Stimulated activated CD4-positive, alpha-beta T cell treated with anti-CD3 and anti-CD28 coated beads, Interleukin-4, amount 100 ng/mL, for 48 hours (primary cell): ENCODE measurements around the gene CALN1.
"Not testable (repeated sequence)": the region's sequence is repeated elsewhere in the genome, so short reads cannot be mapped to it uniquely, and the experiment has no call there.

ENCODE experiments used
- DNase-seq, 2 donors: peaks; one replicate each; pipeline ENCODE4 v3.0.0-alpha.2; 2020; ENCODE audit warnings: low read depth in 2 of 2

Gene CALN1

DNA sequence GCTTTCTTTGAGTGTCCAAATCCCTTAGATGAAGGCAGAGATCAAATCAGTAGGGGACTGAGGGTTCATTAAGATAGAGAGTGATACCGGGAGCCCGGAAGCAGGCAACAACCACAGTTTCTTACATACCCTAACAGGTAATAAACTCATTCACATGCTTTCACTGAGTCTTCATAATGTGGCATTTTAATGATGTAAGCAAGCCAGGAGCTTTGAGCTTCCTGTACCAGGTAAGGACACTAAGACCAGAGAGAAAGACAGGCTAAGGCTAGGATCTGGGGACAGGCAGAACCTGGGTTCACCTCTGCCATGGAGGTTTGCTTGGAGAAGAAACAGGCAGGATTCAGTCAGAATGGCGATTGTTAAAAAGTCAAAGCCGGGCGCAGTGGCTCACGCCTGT is 661.8 kb downstream of the CALN1 start:
- DNase-seq: no peak

DNA sequence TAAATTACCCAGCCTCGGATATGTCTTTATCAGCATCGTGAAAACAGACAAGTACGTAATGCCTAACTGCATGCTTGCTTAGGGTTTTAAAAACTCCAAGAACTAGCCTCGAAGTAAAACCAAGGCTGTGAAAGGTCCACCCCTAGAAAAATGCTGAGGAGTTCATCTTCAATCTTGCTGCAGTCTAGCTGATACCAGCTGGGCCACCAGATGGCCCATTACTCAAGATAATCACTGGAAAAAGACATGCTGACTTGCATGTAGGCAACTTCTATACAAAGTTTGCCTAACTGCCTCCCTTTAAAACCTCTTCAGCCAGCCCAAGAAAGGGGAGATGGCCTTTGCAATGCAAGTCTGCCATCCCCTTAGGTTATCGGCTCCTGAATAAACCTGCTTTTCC is 666.1 kb downstream of the CALN1 start:
- no peak for DNase-seq

DNA sequence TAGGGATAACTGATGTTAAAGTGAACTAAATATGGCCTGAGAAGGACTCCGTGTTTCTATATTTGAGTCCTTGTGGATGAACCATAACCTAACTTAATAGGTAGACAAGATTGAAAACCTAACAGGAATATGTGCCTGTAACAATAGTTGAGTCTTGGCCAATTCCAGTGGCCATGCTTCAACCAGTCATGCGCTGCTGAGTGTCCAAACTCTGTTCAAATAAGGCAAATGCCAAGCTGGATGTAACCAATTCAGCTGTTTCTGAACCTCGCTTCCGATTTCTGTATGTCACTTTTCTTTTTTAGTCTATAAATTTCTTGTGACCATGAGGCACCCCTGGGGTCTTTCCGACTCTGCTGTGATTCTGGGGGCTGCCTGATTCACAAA is 672.0 kb downstream of the CALN1 start:
- DNase-seq: no peak

DNA sequence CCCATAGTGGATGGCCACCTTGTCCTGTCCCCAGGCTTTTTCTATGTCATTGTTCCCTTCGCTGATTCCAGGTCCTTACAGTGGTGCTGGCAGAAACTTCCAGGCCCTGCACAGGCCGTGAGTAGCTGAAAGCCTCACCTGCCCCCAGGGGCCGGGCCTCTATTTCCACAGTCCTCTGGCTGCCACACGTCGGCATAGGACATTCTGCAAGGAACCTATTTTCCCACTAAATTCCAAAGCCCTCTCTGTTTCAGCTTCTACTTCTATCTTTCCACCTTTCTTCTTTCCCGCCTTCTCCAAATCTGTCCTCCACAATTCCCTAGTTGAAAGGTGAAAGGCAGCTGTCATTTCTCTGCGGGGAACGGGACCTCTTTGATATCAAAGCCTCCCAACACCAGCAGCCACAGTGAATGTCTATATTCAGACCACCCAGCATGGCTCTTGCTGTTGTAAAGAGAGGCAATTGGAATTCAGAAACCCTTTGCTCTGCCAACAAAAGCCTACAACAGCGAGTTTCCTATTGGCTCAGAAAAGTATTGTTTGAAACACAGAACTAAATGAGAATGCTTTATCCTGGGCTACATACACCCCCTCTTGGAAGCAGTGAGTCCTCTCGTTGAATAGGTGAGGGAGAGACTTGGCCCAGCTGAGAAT is 672.5 kb downstream of the CALN1 start:
- no peak for DNase-seq

DNA sequence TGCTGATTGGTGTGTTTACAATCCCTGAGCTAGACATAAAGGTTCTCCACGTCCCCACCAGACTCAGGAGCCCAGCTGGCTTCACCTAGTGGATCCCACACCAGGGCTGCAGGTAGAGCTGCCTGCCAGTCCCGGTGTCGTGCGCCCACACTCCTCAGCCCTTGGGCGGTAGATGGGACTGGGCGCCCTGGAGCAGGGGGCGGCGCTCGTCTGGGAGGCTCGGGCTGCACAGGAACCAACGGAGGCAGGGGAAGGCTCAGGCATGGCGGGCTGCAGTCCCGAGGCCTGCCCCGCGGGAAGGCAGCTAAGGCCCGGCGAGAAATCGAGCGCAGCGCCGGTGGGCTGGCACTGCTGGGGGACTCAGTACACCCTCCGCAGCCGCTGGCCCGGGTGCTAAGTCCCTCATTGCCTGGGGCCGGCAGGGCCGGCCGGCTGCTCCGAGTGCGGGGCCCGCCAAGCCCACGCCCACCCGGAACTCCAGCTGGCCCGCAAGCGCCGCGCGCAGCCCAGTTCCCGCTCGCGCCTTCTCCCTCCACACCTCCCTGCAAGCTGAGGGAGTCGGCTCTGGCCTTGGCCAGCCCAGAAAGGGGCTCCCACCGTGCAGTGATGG is 674.1 kb downstream of the CALN1 start:
- DNase-seq: not testable (repeated sequence)

DNA sequence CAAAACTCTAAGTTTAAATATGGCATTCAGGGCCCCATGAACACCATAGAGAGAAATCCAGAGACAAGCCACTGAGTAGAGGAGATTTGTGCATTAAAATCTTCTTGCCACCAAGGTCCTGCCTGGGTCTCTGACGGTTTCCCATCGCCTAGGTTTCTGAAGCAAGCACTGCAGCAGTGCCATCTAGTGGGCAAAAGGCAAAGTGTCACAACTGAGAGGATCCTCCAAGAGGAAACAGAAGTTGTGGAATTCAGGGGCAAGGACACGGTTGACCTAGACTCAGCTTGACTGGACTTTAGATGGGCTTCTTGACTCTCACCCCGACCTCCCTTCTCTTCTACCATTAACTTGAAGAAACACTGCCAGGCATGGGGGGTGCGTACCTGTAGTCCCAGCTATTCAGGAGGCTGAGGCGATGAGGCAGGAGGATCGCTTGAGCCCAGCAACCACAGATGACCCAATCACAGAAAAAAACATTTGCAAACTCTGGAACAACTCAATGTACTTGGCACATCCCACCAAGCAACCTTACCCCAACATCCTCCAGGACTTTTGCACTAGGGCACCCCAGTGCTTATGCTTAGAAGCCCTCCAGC is 676.1 kb downstream of the CALN1 start:
- DNase-seq: peak; percentile 14 to 38

DNA sequence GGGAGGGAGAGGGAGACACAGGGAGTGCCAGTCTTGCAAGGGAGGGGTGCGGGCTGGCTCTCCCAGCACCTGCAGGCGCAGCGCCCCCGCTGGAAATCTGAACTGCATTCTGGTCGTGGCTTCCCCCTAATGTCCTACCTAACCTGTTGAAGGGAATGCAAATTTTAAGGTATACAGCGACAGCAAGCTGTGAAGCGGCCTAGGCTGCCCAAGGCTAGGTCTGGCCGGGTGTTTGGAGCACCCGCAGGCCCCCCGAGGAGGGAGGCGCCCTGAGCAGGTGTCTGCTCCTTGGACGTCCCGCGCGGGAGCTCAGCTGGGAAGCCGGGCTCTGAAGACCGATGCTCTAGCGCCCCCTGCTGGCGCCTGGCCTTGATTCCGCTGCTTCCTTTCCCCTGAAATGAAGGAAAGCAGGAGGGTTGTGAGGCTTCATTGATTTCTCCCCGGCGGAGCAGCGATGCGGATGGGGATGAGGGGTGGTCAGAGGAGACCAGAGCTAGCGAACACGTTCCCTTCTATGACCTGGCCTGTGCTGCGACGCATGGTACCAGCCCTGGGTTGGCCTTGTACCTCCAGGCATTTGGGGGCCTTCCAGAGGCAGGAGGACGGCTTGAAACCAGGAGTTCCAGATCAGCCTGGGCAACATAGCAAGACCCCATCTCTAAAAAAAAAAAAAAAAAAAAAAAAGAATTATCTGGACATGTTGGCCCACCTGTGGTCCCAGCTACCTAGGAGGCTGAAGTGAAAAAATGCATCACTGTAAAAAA is 678.8 kb downstream of the CALN1 start:
- peak; percentile 46 to 68 for DNase-seq

DNA sequence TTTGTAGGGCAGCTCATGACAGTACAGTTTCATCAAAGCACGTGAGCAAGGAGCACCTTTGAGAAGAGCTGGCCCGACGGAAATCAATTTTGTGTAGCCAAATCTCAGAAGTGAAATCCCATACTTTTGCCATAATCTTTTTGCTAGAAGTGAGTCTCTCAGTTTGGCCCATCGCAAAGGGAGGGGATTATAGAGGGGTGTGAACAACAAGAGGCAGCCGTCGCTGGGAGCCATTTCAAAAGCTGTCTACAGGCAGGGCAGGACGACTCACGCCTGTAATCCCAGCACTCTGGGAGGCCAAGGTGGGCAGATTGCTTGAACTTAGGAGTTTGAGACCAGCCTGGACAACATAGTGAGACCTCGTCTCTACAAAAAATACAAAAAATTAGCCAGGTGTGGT is 680.4 kb downstream of the CALN1 start:
- DNase-seq: no peak
